RWPE1 (cell line): Measurements from ENCODE around the gene SHFL.
A peak's percentile ranks its signal among the peaks of the same experiment; 100 is the strongest.

ENCODE experiments used
- CTCF ChIA-PET: fragments of 350-600 bp; sonication (Branson Sonifier 250); formaldehyde crosslinking; extraction: SDS; loops from one replicate; lab custom pipeline; 2021; lab: Yijun Ruan, JAX
- POLR2A ChIA-PET: fragments of 400-600 bp; formaldehyde crosslinking; extraction: SDS; loops from one replicate; lab custom pipeline; 2020; ENCODE audit warnings: antibody characterized with exemption; ENCODE audit not compliant: low non-redundant PET; lab: Yijun Ruan, JAX
- DNase-seq: peaks from one replicate; pipeline ENCODE4 v3.0.0; 2012; ENCODE audit warnings: low spot score
- H3K27ac ChIP-seq: fragments of 450-650 bp; 2 replicates; pipeline ENCODE4 v1.5.1; 2017
- TF ChIP-seq, protein P1 (sequence below): fragments of 450-650 bp; conservative IDR thresholded peaks from 2 replicates; pipeline ENCODE4 v1.5.1; 2017; ENCODE audit warnings: low read depth, mild to moderate bottlenecking

Gene SHFL

DNA sequence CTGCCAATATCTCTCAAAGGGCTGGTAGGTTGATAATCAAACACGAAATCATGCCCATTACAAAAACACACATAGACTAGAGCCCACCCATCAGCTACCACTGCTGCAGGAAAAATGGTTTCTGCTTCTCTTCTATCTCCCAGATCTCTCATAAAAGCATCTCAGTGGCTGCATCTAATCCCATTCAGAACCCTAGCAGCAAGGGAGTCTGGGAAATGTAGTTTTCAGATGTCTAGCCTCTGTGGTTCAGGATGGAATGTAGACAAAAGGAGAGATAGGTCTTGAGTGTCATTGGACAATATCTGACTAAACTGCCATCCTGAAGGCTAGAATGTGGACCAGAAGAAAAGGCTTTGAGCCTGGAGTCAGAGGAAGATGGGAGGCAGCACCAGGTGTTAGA, 40.7 kb upstream of the SHFL start:
- no peak for DNase-seq
- ChIA-PET POLR2A (no interaction called here), CTCF (no interaction called here)
- H3K27ac ChIP-seq = no peak overlapping the region
- TF ChIP-seq, protein P1, sequence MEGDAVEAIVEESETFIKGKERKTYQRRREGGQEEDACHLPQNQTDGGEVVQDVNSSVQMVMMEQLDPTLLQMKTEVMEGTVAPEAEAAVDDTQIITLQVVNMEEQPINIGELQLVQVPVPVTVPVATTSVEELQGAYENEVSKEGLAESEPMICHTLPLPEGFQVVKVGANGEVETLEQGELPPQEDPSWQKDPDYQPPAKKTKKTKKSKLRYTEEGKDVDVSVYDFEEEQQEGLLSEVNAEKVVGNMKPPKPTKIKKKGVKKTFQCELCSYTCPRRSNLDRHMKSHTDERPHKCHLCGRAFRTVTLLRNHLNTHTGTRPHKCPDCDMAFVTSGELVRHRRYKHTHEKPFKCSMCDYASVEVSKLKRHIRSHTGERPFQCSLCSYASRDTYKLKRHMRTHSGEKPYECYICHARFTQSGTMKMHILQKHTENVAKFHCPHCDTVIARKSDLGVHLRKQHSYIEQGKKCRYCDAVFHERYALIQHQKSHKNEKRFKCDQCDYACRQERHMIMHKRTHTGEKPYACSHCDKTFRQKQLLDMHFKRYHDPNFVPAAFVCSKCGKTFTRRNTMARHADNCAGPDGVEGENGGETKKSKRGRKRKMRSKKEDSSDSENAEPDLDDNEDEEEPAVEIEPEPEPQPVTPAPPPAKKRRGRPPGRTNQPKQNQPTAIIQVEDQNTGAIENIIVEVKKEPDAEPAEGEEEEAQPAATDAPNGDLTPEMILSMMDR = no peak

DNA sequence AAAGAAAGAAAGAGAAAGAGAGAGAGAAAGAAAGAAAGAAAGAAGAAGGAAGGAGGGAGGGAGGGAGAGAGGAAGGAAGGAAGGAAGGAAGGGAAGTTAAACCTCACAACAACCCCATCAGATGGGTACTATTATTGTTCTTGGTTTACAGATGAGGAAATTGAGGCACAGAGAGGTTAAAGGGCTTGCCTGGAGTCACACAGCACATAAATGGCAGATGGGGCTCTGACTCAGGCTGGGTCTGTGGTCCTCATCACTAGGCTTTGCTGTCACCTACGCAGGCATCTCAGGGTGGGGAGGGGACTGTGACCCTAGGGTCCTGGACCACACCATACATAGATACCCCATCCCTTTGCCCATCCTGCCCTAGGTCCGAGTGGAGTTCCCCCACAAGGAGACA, 36.5 kb upstream of the SHFL start:
- CTCF ChIA-PET = no interaction called here
- DNase-seq = no peak
- POLR2A ChIA-PET = no interaction called here
- H3K27ac ChIP-seq = no peak overlapping the region
- TF ChIP-seq, protein P1 = no peak

DNA sequence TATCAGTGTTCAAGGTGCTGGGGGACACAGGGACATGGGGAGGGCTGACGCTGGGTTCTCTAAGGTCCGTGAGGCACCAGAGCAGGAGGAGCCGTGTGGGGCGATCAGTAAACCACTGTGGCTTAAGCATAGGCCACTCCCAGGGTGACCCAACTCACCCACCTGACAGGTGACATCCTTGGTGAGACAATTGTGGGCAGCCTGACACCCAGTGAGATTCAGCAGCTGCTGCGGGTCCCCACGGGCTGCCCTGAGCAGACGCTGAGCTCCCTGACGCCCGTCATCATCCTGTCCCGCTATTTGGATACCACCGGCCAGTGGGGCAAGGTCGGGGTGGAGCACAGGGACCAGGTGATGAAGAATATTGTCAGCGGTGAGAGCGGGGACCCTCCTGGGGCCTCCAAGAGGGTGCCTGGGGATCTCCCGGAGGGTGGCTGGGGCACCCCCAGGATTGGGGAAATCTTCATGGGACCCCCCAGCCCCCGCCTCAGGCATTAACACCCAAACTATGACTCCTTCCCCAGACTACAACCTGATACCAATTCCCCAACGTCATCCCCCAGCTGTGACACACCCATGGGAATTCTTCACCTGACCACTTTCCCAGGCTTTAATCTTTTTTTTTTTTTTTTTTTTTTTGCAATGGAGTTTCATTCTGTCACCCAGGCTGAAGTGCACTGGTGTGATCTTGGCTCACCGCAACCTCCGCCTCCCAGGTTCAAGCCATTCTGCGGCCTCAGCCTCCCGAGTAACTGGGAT, 33.3 kb upstream of the SHFL start:
- CTCF ChIA-PET = no interaction called here

DNA sequence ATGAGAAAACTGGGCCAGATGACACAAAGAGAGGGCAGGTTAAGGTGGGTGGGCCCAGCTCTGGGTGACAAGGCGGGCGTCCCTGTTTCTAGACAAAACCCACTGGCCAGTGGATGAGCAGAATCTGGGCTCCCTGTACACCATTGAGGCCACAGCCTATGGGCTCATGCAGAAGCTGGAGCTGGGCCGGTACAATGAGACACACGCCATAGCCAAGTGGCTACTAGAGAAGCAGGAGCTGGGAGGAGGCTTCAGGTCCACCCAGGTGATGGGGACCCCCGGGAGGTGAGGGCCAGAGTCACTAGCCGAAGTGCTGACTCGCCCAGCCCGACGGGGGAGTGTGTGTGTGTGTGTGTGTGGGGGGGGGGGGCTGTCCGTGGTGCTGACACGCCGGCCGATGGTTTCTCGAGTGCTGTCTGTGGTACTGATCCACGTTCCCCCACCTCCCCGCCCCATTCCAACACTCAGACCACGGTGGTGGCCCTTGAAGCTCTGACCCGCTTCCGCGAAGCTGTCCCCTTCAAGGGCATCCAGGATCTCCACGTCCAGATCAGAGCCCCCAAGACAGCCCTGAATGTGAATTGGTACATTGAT, 24.3 kb upstream of the SHFL start:
- no peak overlapping the region for H3K27ac ChIP-seq
- ChIA-PET CTCF (no interaction called here), POLR2A (no interaction called here)
- TF ChIP-seq, protein P1 = no peak
- peak; percentile 41 for DNase-seq

More for the DNA sequence above, 33.3 kb upstream of the SHFL start:
- TF ChIP-seq, protein P1 = no peak
- no peak overlapping the region for H3K27ac ChIP-seq
- POLR2A ChIA-PET = no interaction called here
- peak; percentile 37 for DNase-seq

DNA sequence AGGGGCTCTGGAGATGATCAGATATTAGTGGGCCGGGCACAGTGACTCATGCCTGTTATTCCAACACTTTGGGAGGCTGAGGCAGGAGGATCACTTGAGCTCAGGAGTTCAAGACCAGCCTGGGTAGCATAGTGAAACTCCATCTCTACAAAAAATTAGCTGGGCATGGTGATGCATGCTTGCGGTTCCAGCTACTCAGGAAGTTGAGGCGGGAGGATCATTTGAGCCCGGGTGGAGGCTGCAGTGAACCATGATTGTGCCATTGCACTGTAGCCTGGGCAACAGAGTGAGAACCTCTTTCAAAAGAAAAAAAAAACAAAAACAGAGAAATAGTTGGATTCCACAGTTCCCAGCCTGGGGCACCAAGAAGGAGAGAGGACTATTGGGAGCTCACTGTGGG, 17.9 kb upstream of the SHFL start:
- no peak for DNase-seq
- TF ChIP-seq, protein P1 = no peak
- CTCF ChIA-PET = interaction anchor here (0.5 kb wide), 1 partner anchor 387 kb away, joined by 4 read pairs; no protein-coding TSS in a partner anchor
- POLR2A ChIA-PET = no interaction called here
- no peak overlapping the region for H3K27ac ChIP-seq

DNA sequence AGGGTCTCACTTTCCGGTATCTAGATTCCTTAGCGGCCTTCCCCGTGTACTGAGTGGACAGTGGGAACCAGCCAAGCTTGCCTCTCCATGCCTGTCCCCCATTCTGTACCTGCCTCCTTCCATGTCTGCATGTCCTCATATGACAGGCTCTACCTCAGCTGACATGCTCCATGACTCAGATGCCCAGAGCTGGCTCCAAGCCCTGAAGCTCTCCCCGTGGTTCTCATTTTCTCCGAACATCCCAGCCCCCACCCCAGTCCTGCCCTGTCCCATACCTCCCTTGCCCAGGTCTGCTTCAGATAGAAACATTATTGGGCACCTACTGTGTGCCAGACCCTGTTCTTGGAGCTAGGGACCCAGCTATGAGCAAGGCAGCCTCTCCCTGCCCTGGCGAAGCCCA, 17.1 kb upstream of the SHFL start:
- DNase-seq = peak; percentile 34
- TF ChIP-seq, protein P1 = no peak
- no peak overlapping the region for H3K27ac ChIP-seq
- ChIA-PET POLR2A (no interaction called here), CTCF (interaction anchor here (1.0 kb wide), 1 partner anchor 31 kb away, joined by 3 read pairs; no protein-coding TSS in a partner anchor)
